Astrocyte (in vitro differentiated cells and primary cell): ENCODE data around the gene ITGB1.

Source experiments
- EZH2 ChIP-seq: IDR thresholded peaks from 2 replicates; pipeline ENCODE4 v1.6.1; 2012; ENCODE audit warnings: mild to moderate bottlenecking, low read length, inconsistent platforms; ENCODE audit not compliant: insufficient read depth
- TF ChIP-seq, protein P1 (sequence below): IDR thresholded peaks from 2 replicates; pipeline ENCODE4 v1.5.1; 2011; ENCODE audit warnings: low read depth, mild to moderate bottlenecking, inconsistent platforms, low read length, moderate library complexity; ENCODE audit not compliant: insufficient read depth

DNA sequence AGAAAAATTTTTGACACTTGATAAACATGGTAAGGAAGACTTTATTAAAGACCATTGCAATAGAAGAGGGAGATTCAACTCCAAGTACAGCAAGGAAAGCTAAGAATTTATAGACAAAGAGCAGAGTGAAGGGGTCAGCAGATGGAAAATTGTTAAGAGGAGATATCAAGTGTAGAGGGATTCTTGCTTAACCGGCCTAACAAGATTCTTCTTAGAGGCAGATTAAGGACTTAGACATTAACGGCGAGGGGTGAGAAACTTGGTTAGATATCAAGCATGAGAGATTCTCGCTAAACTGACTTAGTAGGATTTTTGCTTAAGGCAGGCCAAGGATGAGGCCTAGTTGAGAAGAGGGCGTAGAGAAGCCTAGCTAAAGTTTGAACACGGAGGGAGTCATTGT is 76.0 kb downstream of the ITGB1 start:
- TF ChIP-seq, protein P1, sequence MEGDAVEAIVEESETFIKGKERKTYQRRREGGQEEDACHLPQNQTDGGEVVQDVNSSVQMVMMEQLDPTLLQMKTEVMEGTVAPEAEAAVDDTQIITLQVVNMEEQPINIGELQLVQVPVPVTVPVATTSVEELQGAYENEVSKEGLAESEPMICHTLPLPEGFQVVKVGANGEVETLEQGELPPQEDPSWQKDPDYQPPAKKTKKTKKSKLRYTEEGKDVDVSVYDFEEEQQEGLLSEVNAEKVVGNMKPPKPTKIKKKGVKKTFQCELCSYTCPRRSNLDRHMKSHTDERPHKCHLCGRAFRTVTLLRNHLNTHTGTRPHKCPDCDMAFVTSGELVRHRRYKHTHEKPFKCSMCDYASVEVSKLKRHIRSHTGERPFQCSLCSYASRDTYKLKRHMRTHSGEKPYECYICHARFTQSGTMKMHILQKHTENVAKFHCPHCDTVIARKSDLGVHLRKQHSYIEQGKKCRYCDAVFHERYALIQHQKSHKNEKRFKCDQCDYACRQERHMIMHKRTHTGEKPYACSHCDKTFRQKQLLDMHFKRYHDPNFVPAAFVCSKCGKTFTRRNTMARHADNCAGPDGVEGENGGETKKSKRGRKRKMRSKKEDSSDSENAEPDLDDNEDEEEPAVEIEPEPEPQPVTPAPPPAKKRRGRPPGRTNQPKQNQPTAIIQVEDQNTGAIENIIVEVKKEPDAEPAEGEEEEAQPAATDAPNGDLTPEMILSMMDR = no peak
- no peak for TF ChIP-seq EZH2
